HG02884 (cell line): ENCODE measurements around the gene EP400.
"Not testable (repeated sequence)": the region's sequence is repeated elsewhere in the genome, so short reads cannot be mapped to it uniquely, and the experiment has no call there.

Experiments used
- ATAC-seq: cut with Tn5 transposase; IDR thresholded peaks from one replicate; pipeline ENCODE4 v1.9.1; 2021; ENCODE audit warnings: mild to moderate bottlenecking, moderate library complexity; ENCODE audit not compliant: unreplicated experiment

Gene EP400

GRCh38 chr12:132040906-132041606 is 91.3 kb downstream of the EP400 start:
- no peak for ATAC-seq

- no peak for ATAC-seq
Measured at GRCh38 chr12:132043216-132043615, 93.5 kb downstream of the EP400 start.

GRCh38 chr12:132043770-132044467 is 94.2 kb downstream of the EP400 start:
- ATAC-seq: no peak

- ATAC-seq: no peak
Measured at GRCh38 chr12:132044661-132045412, 95.1 kb downstream of the EP400 start.

- no peak for ATAC-seq
Measured at GRCh38 chr12:132045751-132046150, 96.0 kb downstream of the EP400 start.

- no peak for ATAC-seq
Measured at GRCh38 chr12:132046561-132046960, 96.8 kb downstream of the EP400 start.

GRCh38 chr12:132047630-132048029 is 97.9 kb downstream of the EP400 start:
- not testable (repeated sequence) for ATAC-seq

GRCh38 chr12:132049442-132049841 is 99.7 kb downstream of the EP400 start:
- no peak for ATAC-seq

- no peak for ATAC-seq
Measured at GRCh38 chr12:132049876-132050275, 100.1 kb downstream of the EP400 start.

- ATAC-seq: not testable (repeated sequence)
Measured at GRCh38 chr12:132051718-132052117, 102.0 kb downstream of the EP400 start.

GRCh38 chr12:132052196-132052932 is 102.6 kb downstream of the EP400 start:
- ATAC-seq: no peak

GRCh38 chr12:132053338-132054330 is 103.9 kb downstream of the EP400 start:
- ATAC-seq: no peak

- no peak for ATAC-seq
Measured at GRCh38 chr12:132054983-132055382, 105.2 kb downstream of the EP400 start.

- ATAC-seq: no peak
Measured at GRCh38 chr12:132055535-132056096, 105.9 kb downstream of the EP400 start.

GRCh38 chr12:132056320-132056719 is 106.6 kb downstream of the EP400 start:
- no peak for ATAC-seq

GRCh38 chr12:132056951-132057350 is 107.2 kb downstream of the EP400 start:
- no peak for ATAC-seq

- no peak for ATAC-seq
Measured at GRCh38 chr12:132057691-132058090, 107.9 kb downstream of the EP400 start.

GRCh38 chr12:132061197-132061596 is 111.5 kb downstream of the EP400 start:
- no peak for ATAC-seq

GRCh38 chr12:132061641-132062430 is 112.1 kb downstream of the EP400 start:
- no peak for ATAC-seq
